Gastrocnemius medialis (tissue), 4 donors: ENCODE measurements around the gene NDUFB7.

Source experiments
- CTCF ChIP-seq, 5 experiments: fragments of 450-650 bp in 3 of 5; fragments of 200-600 bp in 2 of 5; sonication (generic) in 2 of 5; IDR thresholded peaks in 4 of 5; conservative IDR thresholded peaks in 1 of 5; 1 replicate in 4 of 5; 2 replicates in 1 of 5; pipeline ENCODE4 v1.5.1; 2016 to 2019; ENCODE audit warnings: antibody characterized with exemption in 5 of 5, mild to moderate bottlenecking in 3 of 5, moderate library complexity in 3 of 5
- POLR2A ChIP-seq, 2 donors: fragments of 450-650 bp; IDR thresholded peaks; one replicate each; pipeline ENCODE4 v1.6.1; 2017; ENCODE audit warnings: antibody characterized with exemption in 2 of 2, mild to moderate bottlenecking in 2 of 2, moderate library complexity in 2 of 2

- TF ChIP-seq CTCF (IDR thresholded peaks at IDR 0.05 in 4 of 5, conservative IDR thresholded peaks at IDR 0.05 in 1 of 5) (no peak), POLR2A (IDR thresholded peaks at IDR 0.05) (no peak)
Measured at GRCh38 chr19:14558370-14559066, 13.3 kb downstream of the NDUFB7 start.
